ENCODE measurements around the gene SEMA4B.
A peak's percentile ranks its signal among the peaks of the same experiment; 100 is the strongest.

The SEMA4B gene

GRCh38 chr15:90165659-90166489 lies 35.3 kb upstream of the SEMA4B start:
- Histone ChIP-seq H3K27ac (no peak overlapping the region), H3K4me3 (ENCODE audit: low read depth in 1 of 2, low read length in 1 of 2) (no peak overlapping the region), H3K36me3 (no peaks in the 10 kb centered on the region), H3K27me3 (no peaks in the 10 kb centered on the region), H3K4me1 (ENCODE audit: control insufficient read depth in 1 of 2, insufficient read depth in 1 of 2, low read depth in 1 of 2, low read length in 1 of 2) (peaks cover 22% of the 10 kb centered on the region in 2 experiments), H3K9me3 (no peaks in the 10 kb centered on the region)
- TF ChIP-seq, protein P1, sequence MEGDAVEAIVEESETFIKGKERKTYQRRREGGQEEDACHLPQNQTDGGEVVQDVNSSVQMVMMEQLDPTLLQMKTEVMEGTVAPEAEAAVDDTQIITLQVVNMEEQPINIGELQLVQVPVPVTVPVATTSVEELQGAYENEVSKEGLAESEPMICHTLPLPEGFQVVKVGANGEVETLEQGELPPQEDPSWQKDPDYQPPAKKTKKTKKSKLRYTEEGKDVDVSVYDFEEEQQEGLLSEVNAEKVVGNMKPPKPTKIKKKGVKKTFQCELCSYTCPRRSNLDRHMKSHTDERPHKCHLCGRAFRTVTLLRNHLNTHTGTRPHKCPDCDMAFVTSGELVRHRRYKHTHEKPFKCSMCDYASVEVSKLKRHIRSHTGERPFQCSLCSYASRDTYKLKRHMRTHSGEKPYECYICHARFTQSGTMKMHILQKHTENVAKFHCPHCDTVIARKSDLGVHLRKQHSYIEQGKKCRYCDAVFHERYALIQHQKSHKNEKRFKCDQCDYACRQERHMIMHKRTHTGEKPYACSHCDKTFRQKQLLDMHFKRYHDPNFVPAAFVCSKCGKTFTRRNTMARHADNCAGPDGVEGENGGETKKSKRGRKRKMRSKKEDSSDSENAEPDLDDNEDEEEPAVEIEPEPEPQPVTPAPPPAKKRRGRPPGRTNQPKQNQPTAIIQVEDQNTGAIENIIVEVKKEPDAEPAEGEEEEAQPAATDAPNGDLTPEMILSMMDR (IDR thresholded peaks at IDR 0.05), result no peak

DNA sequence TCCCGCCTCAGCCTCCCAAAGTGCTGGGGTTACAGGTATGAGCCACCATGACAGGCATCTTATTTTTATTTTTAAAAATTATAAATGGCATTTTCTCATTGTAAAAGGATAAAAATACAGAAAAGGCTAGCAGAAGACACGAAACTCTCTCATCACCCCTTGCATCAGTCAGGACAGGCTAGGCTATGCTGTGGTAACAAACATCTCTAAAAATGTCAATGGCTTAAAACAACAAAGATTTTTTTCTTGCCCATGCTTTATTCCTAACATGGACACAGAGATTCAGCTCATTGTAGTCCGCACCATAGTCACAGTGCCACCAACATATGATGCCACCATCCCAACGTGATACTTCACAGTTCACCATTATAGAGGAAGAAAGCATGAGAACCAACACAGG lies 34.0 kb upstream of the SEMA4B start:
- no peaks in the 10 kb centered on the region for H3K27me3 ChIP-seq
- no peaks in the 10 kb centered on the region for H3K9me3 ChIP-seq
- H3K36me3 ChIP-seq, result no peaks in the 10 kb centered on the region
- TF ChIP-seq, protein P1 (IDR thresholded peaks at IDR 0.05), result no peak
- no peak overlapping the region for H3K4me3 ChIP-seq (ENCODE audit: low read depth in 1 of 2, low read length in 1 of 2)
- H3K27ac ChIP-seq, result no peak overlapping the region
- peaks cover 20 to 22% of the 10 kb centered on the region in 2 experiments for H3K4me1 ChIP-seq (ENCODE audit: control insufficient read depth in 1 of 2, insufficient read depth in 1 of 2, low read depth in 1 of 2, low read length in 1 of 2)

GRCh38 chr15:90171623-90172022 lies 29.5 kb upstream of the SEMA4B start:
- Histone ChIP-seq H3K4me3 (ENCODE audit: low read depth in 1 of 2, low read length in 1 of 2) (no peak overlapping the region), H3K27ac (peak overlapping the region; percentile 58), H3K4me1 (ENCODE audit: control insufficient read depth in 1 of 2, insufficient read depth in 1 of 2, low read depth in 1 of 2, low read length in 1 of 2) (peaks cover 17 to 20% of the 10 kb centered on the region in 2 experiments), H3K27me3 (no peaks in the 10 kb centered on the region), H3K36me3 (no peaks in the 10 kb centered on the region), H3K9me3 (no peaks in the 10 kb centered on the region)
- TF ChIP-seq, protein P1 (IDR thresholded peaks at IDR 0.05), result no peak

DNA sequence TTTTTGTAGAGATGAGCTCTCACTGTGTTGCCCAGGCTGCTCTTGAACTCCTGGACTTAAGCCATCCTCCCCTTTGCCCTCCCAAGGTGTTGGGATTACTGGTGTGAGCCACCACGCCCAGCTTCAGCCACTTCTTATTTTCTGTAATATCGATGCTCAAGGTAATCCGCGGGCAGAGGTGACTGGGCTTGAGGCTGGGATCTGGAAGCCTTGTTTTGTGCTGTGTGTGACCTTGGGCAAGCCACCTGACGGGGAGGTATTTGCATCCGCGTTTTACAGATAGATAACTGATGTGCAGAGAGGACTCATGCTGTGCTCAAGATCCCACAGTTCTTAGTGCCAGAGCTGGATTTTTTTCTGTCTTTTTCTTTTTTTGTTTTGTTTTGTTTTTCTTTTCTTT lies 27.8 kb upstream of the SEMA4B start:
- Histone ChIP-seq H3K4me3 (ENCODE audit: low read depth in 1 of 2, low read length in 1 of 2) (no peak overlapping the region), H3K9me3 (no peaks in the 10 kb centered on the region), H3K4me1 (ENCODE audit: control insufficient read depth in 1 of 2, insufficient read depth in 1 of 2, low read depth in 1 of 2, low read length in 1 of 2) (peaks cover 17 to 18% of the 10 kb centered on the region in 2 experiments), H3K27me3 (no peaks in the 10 kb centered on the region), H3K36me3 (no peaks in the 10 kb centered on the region), H3K27ac (no peak overlapping the region)
- TF ChIP-seq, protein P1 (IDR thresholded peaks at IDR 0.05), result no peak

DNA sequence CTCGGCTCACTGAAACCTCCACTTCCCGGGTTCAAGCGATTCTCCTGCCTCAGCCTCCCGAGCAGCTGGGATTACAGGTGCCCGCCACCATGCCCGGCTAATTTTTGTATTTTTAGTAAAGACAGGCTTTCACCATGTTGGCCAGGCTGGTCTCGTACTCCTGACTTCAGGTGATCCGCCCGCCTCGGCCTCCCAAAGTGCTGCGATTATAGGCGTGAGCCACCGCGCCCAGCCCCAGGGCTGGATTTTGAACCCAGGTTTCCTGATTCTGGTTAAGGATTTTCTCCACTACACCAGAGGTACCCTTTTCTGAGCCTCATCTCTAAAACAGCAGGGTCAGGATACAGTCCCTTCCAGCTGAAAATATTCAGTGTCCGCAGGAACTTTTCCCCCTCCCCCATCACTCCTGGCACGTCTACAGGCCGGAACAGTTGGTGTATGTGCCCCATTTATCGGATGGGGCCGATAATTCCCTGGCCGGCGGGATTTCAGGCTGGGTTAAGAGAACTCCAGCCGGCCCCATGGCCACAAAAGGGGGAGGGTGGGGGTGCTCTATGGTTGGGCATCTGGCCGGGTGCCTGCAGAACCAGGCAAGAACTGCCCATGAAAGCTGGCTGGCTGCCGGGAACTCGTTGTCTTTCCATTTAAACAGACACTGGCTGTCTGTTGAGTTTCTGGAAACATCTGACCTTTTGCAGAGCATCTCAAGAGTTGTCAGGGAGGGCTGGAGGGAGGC lies 26.8 kb upstream of the SEMA4B start:
- H3K27me3 ChIP-seq, result no peaks in the 10 kb centered on the region
- H3K9me3 ChIP-seq, result no peaks in the 10 kb centered on the region
- H3K36me3 ChIP-seq, result no peaks in the 10 kb centered on the region
- H3K4me1 ChIP-seq (ENCODE audit: control insufficient read depth in 1 of 2, insufficient read depth in 1 of 2, low read depth in 1 of 2, low read length in 1 of 2), result peaks cover 21 to 27% of the 10 kb centered on the region in 2 experiments
- no peak overlapping the region for H3K27ac ChIP-seq
- no peak overlapping the region for H3K4me3 ChIP-seq (ENCODE audit: low read depth in 1 of 2, low read length in 1 of 2)
- TF ChIP-seq, protein P1 (IDR thresholded peaks at IDR 0.05), result no peak
